Activated naive CD4-positive, alpha-beta T cell treated with anti-CD3 and anti-CD28 coated beads, Interleukin-2, amount 50 U/mL, for 16 hours (primary cell): Measurements from ENCODE around the gene KRTAP26-1.

Source experiments
- DNase-seq: peaks from one replicate; pipeline ENCODE4 v3.0.0-alpha.2; 2020

The KRTAP26-1 gene

GRCh38 chr21:30269803-30270530, 50.1 kb downstream of the KRTAP26-1 start:
- DNase-seq = no peak
